Panc1 (cell line): Measurements from ENCODE around the gene TARP.
"Not testable (repeated sequence)": the region's sequence is repeated elsewhere in the genome, so short reads cannot be mapped to it uniquely, and the experiment has no call there.

ENCODE experiments used
- POLR2AphosphoS5 ChIP-seq: IDR thresholded peaks from 2 replicates; pipeline ENCODE4 v1.6.1; 2012; ENCODE audit warnings: mild to moderate bottlenecking, low read depth, low read length, moderate library complexity
- SIN3A ChIP-seq: IDR thresholded peaks from 2 replicates; pipeline ENCODE4 v1.6.1; 2012; ENCODE audit warnings: low read depth, mild to moderate bottlenecking, low read length, moderate library complexity, borderline replicate concordance; ENCODE audit not compliant: insufficient read depth
- TCF7L2 ChIP-seq: IDR thresholded peaks from 2 replicates; pipeline ENCODE4 v1.6.1; 2011; ENCODE audit warnings: mild to moderate bottlenecking, low read depth, low read length, inconsistent platforms
- TF ChIP-seq, protein P1 (sequence below), 2 experiments: IDR thresholded peaks; 2 replicates each; pipeline ENCODE4 v1.6.1; 2011 to 2012; ENCODE audit warnings: low read depth in 2 of 2, control low read depth in 1 of 2, low read length in 1 of 2, mild to moderate bottlenecking in 1 of 2, moderate library complexity in 1 of 2; ENCODE audit not compliant: insufficient read depth in 1 of 2
- TF ChIP-seq, protein P2 (sequence below): fragments of 450-650 bp; IDR thresholded peaks from 2 replicates; pipeline ENCODE4 v1.5.1; 2017; ENCODE audit warnings: mild to moderate bottlenecking

- TF ChIP-seq, protein P1, sequence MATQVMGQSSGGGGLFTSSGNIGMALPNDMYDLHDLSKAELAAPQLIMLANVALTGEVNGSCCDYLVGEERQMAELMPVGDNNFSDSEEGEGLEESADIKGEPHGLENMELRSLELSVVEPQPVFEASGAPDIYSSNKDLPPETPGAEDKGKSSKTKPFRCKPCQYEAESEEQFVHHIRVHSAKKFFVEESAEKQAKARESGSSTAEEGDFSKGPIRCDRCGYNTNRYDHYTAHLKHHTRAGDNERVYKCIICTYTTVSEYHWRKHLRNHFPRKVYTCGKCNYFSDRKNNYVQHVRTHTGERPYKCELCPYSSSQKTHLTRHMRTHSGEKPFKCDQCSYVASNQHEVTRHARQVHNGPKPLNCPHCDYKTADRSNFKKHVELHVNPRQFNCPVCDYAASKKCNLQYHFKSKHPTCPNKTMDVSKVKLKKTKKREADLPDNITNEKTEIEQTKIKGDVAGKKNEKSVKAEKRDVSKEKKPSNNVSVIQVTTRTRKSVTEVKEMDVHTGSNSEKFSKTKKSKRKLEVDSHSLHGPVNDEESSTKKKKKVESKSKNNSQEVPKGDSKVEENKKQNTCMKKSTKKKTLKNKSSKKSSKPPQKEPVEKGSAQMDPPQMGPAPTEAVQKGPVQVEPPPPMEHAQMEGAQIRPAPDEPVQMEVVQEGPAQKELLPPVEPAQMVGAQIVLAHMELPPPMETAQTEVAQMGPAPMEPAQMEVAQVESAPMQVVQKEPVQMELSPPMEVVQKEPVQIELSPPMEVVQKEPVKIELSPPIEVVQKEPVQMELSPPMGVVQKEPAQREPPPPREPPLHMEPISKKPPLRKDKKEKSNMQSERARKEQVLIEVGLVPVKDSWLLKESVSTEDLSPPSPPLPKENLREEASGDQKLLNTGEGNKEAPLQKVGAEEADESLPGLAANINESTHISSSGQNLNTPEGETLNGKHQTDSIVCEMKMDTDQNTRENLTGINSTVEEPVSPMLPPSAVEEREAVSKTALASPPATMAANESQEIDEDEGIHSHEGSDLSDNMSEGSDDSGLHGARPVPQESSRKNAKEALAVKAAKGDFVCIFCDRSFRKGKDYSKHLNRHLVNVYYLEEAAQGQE (IDR thresholded peaks at IDR 0.05; ENCODE audit: insufficient read depth in 1 of 2, low read depth in 2 of 2, low read length in 1 of 2), result not testable (repeated sequence)
- TF ChIP-seq, protein P2, sequence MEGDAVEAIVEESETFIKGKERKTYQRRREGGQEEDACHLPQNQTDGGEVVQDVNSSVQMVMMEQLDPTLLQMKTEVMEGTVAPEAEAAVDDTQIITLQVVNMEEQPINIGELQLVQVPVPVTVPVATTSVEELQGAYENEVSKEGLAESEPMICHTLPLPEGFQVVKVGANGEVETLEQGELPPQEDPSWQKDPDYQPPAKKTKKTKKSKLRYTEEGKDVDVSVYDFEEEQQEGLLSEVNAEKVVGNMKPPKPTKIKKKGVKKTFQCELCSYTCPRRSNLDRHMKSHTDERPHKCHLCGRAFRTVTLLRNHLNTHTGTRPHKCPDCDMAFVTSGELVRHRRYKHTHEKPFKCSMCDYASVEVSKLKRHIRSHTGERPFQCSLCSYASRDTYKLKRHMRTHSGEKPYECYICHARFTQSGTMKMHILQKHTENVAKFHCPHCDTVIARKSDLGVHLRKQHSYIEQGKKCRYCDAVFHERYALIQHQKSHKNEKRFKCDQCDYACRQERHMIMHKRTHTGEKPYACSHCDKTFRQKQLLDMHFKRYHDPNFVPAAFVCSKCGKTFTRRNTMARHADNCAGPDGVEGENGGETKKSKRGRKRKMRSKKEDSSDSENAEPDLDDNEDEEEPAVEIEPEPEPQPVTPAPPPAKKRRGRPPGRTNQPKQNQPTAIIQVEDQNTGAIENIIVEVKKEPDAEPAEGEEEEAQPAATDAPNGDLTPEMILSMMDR, result not testable (repeated sequence)
- TF ChIP-seq SIN3A, POLR2AphosphoS5, TCF7L2: not testable (repeated sequence)
Measured at GRCh38 chr7:38262026-38262425, 11.4 kb downstream of the TARP start.
